Endothelial cell of umbilical vein (primary cell): ENCODE measurements around the gene CDKN1A. TPM values are rescaled to one million over a fixed set of nuclear protein-coding genes. Genes with fewer than 3 reads are reported as not detected.

ENCODE experiments used
- BruUV-seq: library from RNA; stranded (reverse); fragments of 400-500 nt; replicated peaks from 2 replicates; lab custom pipeline; 2021; lab: Mats Ljungman, UMichigan
- CTCF ChIA-PET: fragments of 300-600, 350-600 bp; sonication (Branson Sonifier 250); formaldehyde crosslinking; loops from one replicate; lab custom pipeline; 2021; ENCODE audit warnings: antibody characterized with exemption, inconsistent platforms; lab: Charles Lee
- POLR2A ChIA-PET: fragments of 300-600, 350-600 bp; sonication (Branson Sonifier 250); formaldehyde crosslinking; loops from one replicate; lab custom pipeline; 2021; ENCODE audit warnings: antibody characterized with exemption, inconsistent platforms; lab: Charles Lee
- DNase-seq: peaks from one replicate; pipeline ENCODE4 v3.0.0-alpha.2; 2011; ENCODE audit warnings: low read depth, low spot score
- FAIRE-seq: peaks from 2 replicates; lab custom pipeline; 2011; peaks lifted over from hg19 to GRCh38; lab: Jason Lieb, UNC
- H2AFZ ChIP-seq: 2 replicates; pipeline ENCODE4 v1.6.0; 2012; ENCODE audit warnings: low read depth, low read length, control low read depth, inconsistent platforms
- H3K27ac ChIP-seq: 2 replicates; pipeline ENCODE4 v1.5.1; 2011; ENCODE audit warnings: low read depth, mild to moderate bottlenecking, control low read depth, low read length, moderate library complexity; ENCODE audit not compliant: insufficient read depth
- H3K27me3 ChIP-seq, 2 experiments: 2 replicates each; pipeline versions ENCODE4 v1.6.0 to v1.6.1; 2011; ENCODE audit warnings: low read length in 2 of 2, mixed read lengths in 1 of 2; ENCODE audit not compliant: control insufficient read depth in 2 of 2, insufficient read depth in 2 of 2
- H3K36me3 ChIP-seq, 2 experiments: 2 replicates in 1 of 2; 3 replicates in 1 of 2; pipeline ENCODE4 v1.5.1; 2011; ENCODE audit warnings: low read length in 2 of 2, mild to moderate bottlenecking in 1 of 2, moderate library complexity in 1 of 2; ENCODE audit not compliant: control insufficient read depth in 2 of 2, insufficient read depth in 2 of 2; ENCODE audit errors: extremely low read depth in 1 of 2
- H3K4me1 ChIP-seq: 3 replicates; pipeline ENCODE4 v1.5.1; 2011; ENCODE audit warnings: mild to moderate bottlenecking, low read length; ENCODE audit not compliant: control insufficient read depth, insufficient read depth; ENCODE audit errors: extremely low read depth
- H3K4me2 ChIP-seq: 2 replicates; pipeline ENCODE4 v1.6.1; 2011; ENCODE audit warnings: low read length, control low read depth, mixed read lengths; ENCODE audit not compliant: insufficient read depth
- H3K4me3 ChIP-seq, 3 experiments: fragments of 200-600 bp in 1 of 3; sonication (generic), shearing (Covaris generic) in 1 of 3; replicated peaks in 1 of 3; 2 replicates each; pipeline ENCODE4 v1.5.1; 2011 to 2016; ENCODE audit warnings: control low read depth in 3 of 3, low read length in 3 of 3, mild to moderate bottlenecking in 2 of 3, inconsistent platforms in 1 of 3, low read depth in 1 of 3, moderate library complexity in 1 of 3; ENCODE audit not compliant: insufficient read depth in 1 of 3
- H3K79me2 ChIP-seq: 2 replicates; pipeline ENCODE4 v1.6.0; 2012; ENCODE audit warnings: low read length, inconsistent platforms; ENCODE audit not compliant: control insufficient read depth, insufficient read depth
- H3K9ac ChIP-seq: replicated peaks from 2 replicates; pipeline ENCODE3; 2011; ENCODE audit warnings: low read length, control low read depth; ENCODE audit not compliant: insufficient read depth; ENCODE audit errors: extremely low read depth
- H3K9me1 ChIP-seq: replicated peaks from 3 replicates; pipeline ENCODE4 v1.6.0; 2011; ENCODE audit warnings: mild to moderate bottlenecking, low read length; ENCODE audit not compliant: control insufficient read depth, insufficient read depth; ENCODE audit errors: extremely low read depth
- H3K9me3 ChIP-seq: replicated peaks from 2 replicates; pipeline ENCODE4 v1.5.1; 2012; ENCODE audit warnings: low read length, inconsistent platforms; ENCODE audit not compliant: control insufficient read depth, insufficient read depth
- H4K20me1 ChIP-seq: replicated peaks from 2 replicates; pipeline ENCODE3; 2011; ENCODE audit warnings: mild to moderate bottlenecking, low read length; ENCODE audit not compliant: control insufficient read depth, insufficient read depth; ENCODE audit errors: extremely low read depth
- EZH2 ChIP-seq: IDR thresholded peaks from 2 replicates; pipeline ENCODE4 v1.6.1; 2012; ENCODE audit warnings: borderline replicate concordance, low read depth, mild to moderate bottlenecking, moderate library complexity, low read length, inconsistent platforms; ENCODE audit not compliant: severe bottlenecking
- FOS ChIP-seq: IDR thresholded peaks from 2 replicates; pipeline ENCODE4 v1.6.1; 2011; ENCODE audit warnings: mild to moderate bottlenecking, low read length, moderate library complexity, borderline replicate concordance; ENCODE audit not compliant: insufficient read depth
- GATA2 ChIP-seq: IDR thresholded peaks from 2 replicates; pipeline ENCODE4 v1.7.0; 2011; ENCODE audit warnings: low read depth, mild to moderate bottlenecking, moderate library complexity, mixed read lengths, low read length; ENCODE audit not compliant: insufficient read length, insufficient read depth
- JUN ChIP-seq: IDR thresholded peaks from 2 replicates; pipeline ENCODE4 v1.6.1; 2011; ENCODE audit warnings: borderline replicate concordance, low read depth; ENCODE audit not compliant: insufficient read length, insufficient read depth
- MYC ChIP-seq: IDR thresholded peaks from one replicate; pipeline ENCODE4 v1.6.1; 2011; ENCODE audit warnings: mild to moderate bottlenecking, low read depth, low read length
- POLR2A ChIP-seq: IDR thresholded peaks from 2 replicates; pipeline ENCODE4 v1.6.1; 2012; ENCODE audit warnings: low read depth, mild to moderate bottlenecking, control low read depth, low read length
- POLR2AphosphoS5 ChIP-seq: IDR thresholded peaks from 2 replicates; pipeline ENCODE4 v1.6.1; 2012; ENCODE audit warnings: low read depth, mild to moderate bottlenecking, control low read depth, low read length, moderate library complexity; ENCODE audit not compliant: insufficient read depth
- dilution Hi-C: fragments of 300-500 bp; cut with MboI; formaldehyde crosslinking; loops from one replicate; pipeline ENCODE4 v1.15.0; 2019; ENCODE audit warnings: low sequenced_read_pairs; ENCODE audit not compliant: extremely low pct_ligation_motif_present
- intact Hi-C: fragments of 100-400 bp; cut with micrococcal nuclease; formaldehyde crosslinking; loops from one replicate; pipeline ENCODE4 v1.10.0; 2022
- polyA plus RNA-seq, 4 experiments: library from polyadenylated mRNA; depleted of rRNA in 3 of 4; stranded (reverse) in 3 of 4; unstranded in 1 of 4; fragments of >200 nt; gene quantifications; 2 replicates each; pipeline versions ENCODE4 v1.2.1 to v1.2.3, GENCODE V29; 2011 to 2012; ENCODE audit warnings: missing spikeins in 1 of 4
- total RNA-seq: library from RNA; stranded (reverse); gene quantifications from 2 replicates; pipeline ENCODE4 v1.2.3, GENCODE V29; 2021
- TF ChIP-seq, protein P1 (sequence below), 2 donors: IDR thresholded peaks; 1 replicate in 1 of 2; 2 replicates in 1 of 2; pipeline ENCODE4 v1.5.1; 2011; ENCODE audit warnings: low read length in 2 of 2, mild to moderate bottlenecking in 2 of 2, moderate library complexity in 2 of 2, control low read depth in 1 of 2, inconsistent platforms in 1 of 2, low read depth in 1 of 2; ENCODE audit not compliant: insufficient read depth in 1 of 2; ENCODE audit errors: extremely low read depth in 1 of 2
- TF ChIP-seq, protein P2 (sequence below): IDR thresholded peaks from 2 replicates; pipeline ENCODE4 v1.6.1; 2011; ENCODE audit not compliant: insufficient read depth, insufficient read length

CDKN1A gene
- total and polyA plus RNA-seq, 2 donors (not counting 3 experiments of a cell fraction or from before 2014, with no cell fraction given), result 170 to 238 TPM

- no peak within 1 kb of the TSS for H3K4me3 ChIP-seq
- H3K27ac ChIP-seq, result no peak within 1 kb of the TSS
- no peak within 1 kb of the TSS for H2AFZ ChIP-seq
- no peaks in the 10 kb centered on the region for H3K9me1 ChIP-seq
- H4K20me1 ChIP-seq, result no peaks in the 10 kb centered on the region
- dilution Hi-C loops, result no loop called here
- H3K36me3 ChIP-seq, result no peaks in the 10 kb centered on the region
- TF ChIP-seq POLR2AphosphoS5 (no peak), MYC (no peak), POLR2A (no peak), JUN (no peak), FOS (no peak)
- no peak for FAIRE-seq
- H3K79me2 ChIP-seq, result no peaks in the 10 kb centered on the region
- ChIA-PET POLR2A (no interaction called here), CTCF (no interaction called here)
- H3K9me3 ChIP-seq, result no peaks in the 10 kb centered on the region
- BruUV-seq, result no TSS peak
- H3K4me1 ChIP-seq, result no peaks in the 10 kb centered on the region
- no peaks in the 10 kb centered on the region for H3K27me3 ChIP-seq
- no peak within 1 kb of the TSS for H3K4me2 ChIP-seq
- intact Hi-C loops, result no loop called here
- DNase-seq, result no peak
- no peak within 1 kb of the TSS for H3K9ac ChIP-seq
These were observed 19.0 kb downstream of the CDKN1A start, which contains the start of gene RAB44 for GRCh38 chr6:36697481-36697903. TSS of gene RAB44 (plus strand) at chr6:36697826. CDS start at chr6:36704236, 6,410 bp downstream.

DNA sequence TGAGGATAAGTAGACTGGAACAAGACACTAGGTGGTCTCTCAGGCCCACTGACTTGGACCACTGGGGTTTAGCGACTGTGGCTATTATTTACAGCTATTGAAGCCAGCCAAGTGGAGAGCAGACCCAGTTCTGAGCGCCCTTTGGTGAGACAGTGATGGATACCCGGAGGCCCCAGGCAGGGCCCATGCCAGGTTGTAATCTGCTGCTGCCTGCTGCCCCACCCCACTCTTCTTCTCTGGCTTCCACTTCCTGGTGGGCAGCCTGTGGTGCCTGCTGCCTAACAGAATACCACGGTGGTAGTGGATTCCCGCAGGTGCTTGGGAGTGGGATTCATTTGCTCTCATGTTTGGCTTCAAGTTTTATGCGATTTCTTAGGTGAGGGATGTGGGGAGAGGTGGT is 19.7 kb downstream of the CDKN1A start:
- Histone ChIP-seq H3K79me2 (no peaks in the 10 kb centered on the region), H3K36me3 (no peaks in the 10 kb centered on the region), H3K4me1 (no peaks in the 10 kb centered on the region), H3K4me2 (no peak overlapping the region), H3K27ac (no peak overlapping the region), H2AFZ (no peak overlapping the region), H3K9ac (no peak overlapping the region), H3K9me1 (no peaks in the 10 kb centered on the region), H4K20me1 (no peaks in the 10 kb centered on the region), H3K27me3 (no peaks in the 10 kb centered on the region), H3K4me3 (no peak overlapping the region), H3K9me3 (no peaks in the 10 kb centered on the region)
- no peak for FAIRE-seq
- intact Hi-C loops (no loop called here), dilution Hi-C loops (no loop called here)
- DNase-seq, result no peak
- BruUV-seq, result no TSS peak
- ChIA-PET CTCF (no interaction called here), POLR2A (no interaction called here)
- TF ChIP-seq, protein P1, sequence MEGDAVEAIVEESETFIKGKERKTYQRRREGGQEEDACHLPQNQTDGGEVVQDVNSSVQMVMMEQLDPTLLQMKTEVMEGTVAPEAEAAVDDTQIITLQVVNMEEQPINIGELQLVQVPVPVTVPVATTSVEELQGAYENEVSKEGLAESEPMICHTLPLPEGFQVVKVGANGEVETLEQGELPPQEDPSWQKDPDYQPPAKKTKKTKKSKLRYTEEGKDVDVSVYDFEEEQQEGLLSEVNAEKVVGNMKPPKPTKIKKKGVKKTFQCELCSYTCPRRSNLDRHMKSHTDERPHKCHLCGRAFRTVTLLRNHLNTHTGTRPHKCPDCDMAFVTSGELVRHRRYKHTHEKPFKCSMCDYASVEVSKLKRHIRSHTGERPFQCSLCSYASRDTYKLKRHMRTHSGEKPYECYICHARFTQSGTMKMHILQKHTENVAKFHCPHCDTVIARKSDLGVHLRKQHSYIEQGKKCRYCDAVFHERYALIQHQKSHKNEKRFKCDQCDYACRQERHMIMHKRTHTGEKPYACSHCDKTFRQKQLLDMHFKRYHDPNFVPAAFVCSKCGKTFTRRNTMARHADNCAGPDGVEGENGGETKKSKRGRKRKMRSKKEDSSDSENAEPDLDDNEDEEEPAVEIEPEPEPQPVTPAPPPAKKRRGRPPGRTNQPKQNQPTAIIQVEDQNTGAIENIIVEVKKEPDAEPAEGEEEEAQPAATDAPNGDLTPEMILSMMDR (IDR thresholded peaks at IDR 0.05; ENCODE audit: extremely low read depth in 1 of 2, insufficient read depth in 1 of 2, low read depth in 1 of 2, low read length in 2 of 2), result no peak
- no peak for TF ChIP-seq POLR2A
- TF ChIP-seq GATA2, result no peak
- TF ChIP-seq EZH2, result no peak
- TF ChIP-seq, protein P2, sequence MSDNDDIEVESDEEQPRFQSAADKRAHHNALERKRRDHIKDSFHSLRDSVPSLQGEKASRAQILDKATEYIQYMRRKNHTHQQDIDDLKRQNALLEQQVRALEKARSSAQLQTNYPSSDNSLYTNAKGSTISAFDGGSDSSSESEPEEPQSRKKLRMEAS, result no peak
- TF ChIP-seq JUN, result no peak
- no peak for TF ChIP-seq POLR2AphosphoS5
- no peak for TF ChIP-seq MYC
- no peak for TF ChIP-seq FOS
